Measurements from ENCODE around the gene LRP1. TPM values are rescaled to one million over a fixed set of nuclear protein-coding genes. Genes with fewer than 3 reads are reported as not detected.

The LRP1 gene
- total RNA-seq, 4 donors from 2014 or later = 128 to 312 (median 207) TPM

- Histone ChIP-seq H3K4me1 (peaks cover 0 to 38% (median 22%) of the 10 kb centered on the region in 4 donors), H3K36me3 (peaks cover 0 to 28% (median 0%) of the 10 kb centered on the region in 3 donors), H3K27me3 (peaks cover 0 to 9% of the 10 kb centered on the region in 2 donors), H3K27ac (peak overlapping the region in 2 of 4 donors; percentile 14 to 50), H3K9me3 (no peaks in the 10 kb centered on the region), H3K4me3 (no peak overlapping the region)
- no peak for DNase-seq
- TF ChIP-seq, protein P1, sequence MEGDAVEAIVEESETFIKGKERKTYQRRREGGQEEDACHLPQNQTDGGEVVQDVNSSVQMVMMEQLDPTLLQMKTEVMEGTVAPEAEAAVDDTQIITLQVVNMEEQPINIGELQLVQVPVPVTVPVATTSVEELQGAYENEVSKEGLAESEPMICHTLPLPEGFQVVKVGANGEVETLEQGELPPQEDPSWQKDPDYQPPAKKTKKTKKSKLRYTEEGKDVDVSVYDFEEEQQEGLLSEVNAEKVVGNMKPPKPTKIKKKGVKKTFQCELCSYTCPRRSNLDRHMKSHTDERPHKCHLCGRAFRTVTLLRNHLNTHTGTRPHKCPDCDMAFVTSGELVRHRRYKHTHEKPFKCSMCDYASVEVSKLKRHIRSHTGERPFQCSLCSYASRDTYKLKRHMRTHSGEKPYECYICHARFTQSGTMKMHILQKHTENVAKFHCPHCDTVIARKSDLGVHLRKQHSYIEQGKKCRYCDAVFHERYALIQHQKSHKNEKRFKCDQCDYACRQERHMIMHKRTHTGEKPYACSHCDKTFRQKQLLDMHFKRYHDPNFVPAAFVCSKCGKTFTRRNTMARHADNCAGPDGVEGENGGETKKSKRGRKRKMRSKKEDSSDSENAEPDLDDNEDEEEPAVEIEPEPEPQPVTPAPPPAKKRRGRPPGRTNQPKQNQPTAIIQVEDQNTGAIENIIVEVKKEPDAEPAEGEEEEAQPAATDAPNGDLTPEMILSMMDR (IDR thresholded peaks at IDR 0.05) = no peak
- no peak for TF ChIP-seq POLR2A (IDR thresholded peaks at IDR 0.05)
These were observed 105.3 kb downstream of the LRP1 start for GRCh38 chr12:57233357-57234232.

DNA sequence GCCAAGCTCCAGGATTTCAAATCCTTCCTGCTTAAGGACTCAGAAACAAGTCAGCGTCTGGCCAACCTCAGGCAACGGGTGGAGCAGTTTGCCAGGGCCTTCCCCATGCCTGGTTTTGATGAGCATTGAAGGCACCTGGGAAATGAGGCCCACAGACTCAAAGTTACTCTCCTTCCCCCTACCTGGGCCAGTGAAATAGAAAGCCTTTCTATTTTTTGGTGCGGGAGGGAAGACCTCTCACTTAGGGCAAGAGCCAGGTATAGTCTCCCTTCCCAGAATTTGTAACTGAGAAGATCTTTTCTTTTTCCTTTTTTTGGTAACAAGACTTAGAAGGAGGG is 105.9 kb downstream of the LRP1 start:
- Histone ChIP-seq H3K4me3 (no peak overlapping the region), H3K27ac (peak overlapping the region in 2 of 4 donors; percentile 14 to 50), H3K36me3 (peaks cover 0 to 28% (median 0%) of the 10 kb centered on the region in 3 donors), H3K27me3 (peaks cover 0 to 9% of the 10 kb centered on the region in 2 donors), H3K9me3 (no peaks in the 10 kb centered on the region), H3K4me1 (peaks cover 0 to 42% (median 25%) of the 10 kb centered on the region in 4 donors)
- TF ChIP-seq POLR2A (IDR thresholded peaks at IDR 0.05) = no peak
- TF ChIP-seq, protein P1 (IDR thresholded peaks at IDR 0.05) = no peak
- no peak for DNase-seq

- peak overlapping the region in 1 of 4 donors; percentile 50 for H3K27ac ChIP-seq
- DNase-seq = peak in 1 of 3 donors; percentile 56
- H3K9me3 ChIP-seq = no peaks in the 10 kb centered on the region
- H3K36me3 ChIP-seq = peaks cover 0 to 28% (median 0%) of the 10 kb centered on the region in 3 donors
- peaks cover 0 to 46% (median 26%) of the 10 kb centered on the region in 4 donors for H3K4me1 ChIP-seq
- TF ChIP-seq POLR2A (IDR thresholded peaks at IDR 0.05) = no peak
- TF ChIP-seq, protein P1 (IDR thresholded peaks at IDR 0.05) = no peak
- H3K4me3 ChIP-seq = no peak overlapping the region
- H3K27me3 ChIP-seq = peaks cover 0 to 10% of the 10 kb centered on the region in 2 donors
These were observed 106.3 kb downstream of the LRP1 start for GRCh38 chr12:57234571-57235016.

DNA sequence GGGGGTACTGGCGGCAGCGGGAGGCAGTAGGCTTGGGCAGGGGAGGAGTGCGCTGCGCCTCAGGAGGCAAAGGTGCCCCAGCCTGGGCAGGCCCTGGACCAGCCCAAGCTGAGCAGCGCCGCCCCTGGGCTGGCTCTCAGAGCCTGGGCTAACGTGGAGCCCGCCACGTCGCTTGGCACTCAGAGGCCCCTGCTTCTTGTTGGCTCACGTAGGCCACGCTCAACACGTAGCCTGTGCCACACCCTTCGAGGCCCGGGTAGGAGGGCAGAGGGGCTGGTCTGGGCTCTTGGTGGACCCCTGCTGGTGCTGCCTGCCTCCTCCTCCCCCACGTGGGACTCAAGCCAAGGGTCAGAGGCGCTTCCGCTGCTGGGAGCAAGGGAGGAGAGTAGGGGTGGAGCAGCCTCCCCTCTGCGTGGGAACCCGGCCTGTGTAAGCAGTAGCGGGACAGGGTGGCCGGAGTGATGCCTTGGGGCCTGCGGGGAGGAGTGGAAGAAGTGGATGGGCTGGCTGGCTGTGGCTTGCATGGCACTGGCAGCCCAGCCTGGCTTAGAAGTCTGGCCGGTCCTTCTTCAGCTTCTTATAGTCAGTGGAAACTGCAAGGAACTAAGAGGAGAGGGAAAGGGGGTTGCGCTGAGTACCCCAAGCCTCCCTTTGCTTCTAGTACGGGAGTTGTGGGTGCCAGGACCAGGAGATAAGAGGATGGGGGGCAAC is 106.9 kb downstream of the LRP1 start:
- Histone ChIP-seq H3K36me3 (peaks cover 0 to 28% (median 0%) of the 10 kb centered on the region in 3 donors), H3K27ac (peak overlapping the region in 1 of 4 donors; percentile 50), H3K4me1 (peaks cover 0 to 49% (median 28%) of the 10 kb centered on the region in 4 donors), H3K27me3 (peaks cover 0 to 15% of the 10 kb centered on the region in 2 donors), H3K9me3 (no peaks in the 10 kb centered on the region), H3K4me3 (no peak overlapping the region)
- DNase-seq = peak in 1 of 3 donors; percentile 45
- TF ChIP-seq, protein P1 (IDR thresholded peaks at IDR 0.05) = no peak
- TF ChIP-seq POLR2A (IDR thresholded peaks at IDR 0.05) = no peak

- Histone ChIP-seq H3K9me3 (no peaks in the 10 kb centered on the region), H3K27ac (peak overlapping the region in 1 of 4 donors; percentile 50), H3K36me3 (peaks cover 0 to 28% (median 0%) of the 10 kb centered on the region in 3 donors), H3K4me3 (no peak overlapping the region), H3K27me3 (peaks cover 0 to 21% of the 10 kb centered on the region in 2 donors), H3K4me1 (peaks cover 3 to 49% (median 27%) of the 10 kb centered on the region in 4 donors)
- TF ChIP-seq, protein P1 (IDR thresholded peaks at IDR 0.05) = no peak
- TF ChIP-seq POLR2A (IDR thresholded peaks at IDR 0.05) = no peak
- DNase-seq = peak in 1 of 3 donors; percentile 25
These were observed 107.4 kb downstream of the LRP1 start for GRCh38 chr12:57235728-57236131.

Measured in Peyer's patch (tissue), 4 donors.